ENCODE data around the gene DENND5A. TPM values are rescaled to one million over a fixed set of nuclear protein-coding genes. Genes with fewer than 3 reads are reported as not detected.
A peak's percentile ranks its signal among the peaks of the same experiment; 100 is the strongest.

DENND5A gene
- polyA plus RNA-seq, 3 donors: 24.4 to 291 (median 37.5) TPM

GRCh38 chr11:9091044-9091922 lies 173.9 kb downstream of the DENND5A start, which contains the start of gene SCUBE2:
Gene SCUBE2 (minus strand): TSS chr11:9091599. CDS start chr11:9091528, 71 bp downstream.
- no peaks in the 10 kb centered on the region for H4K20me1 ChIP-seq (ENCODE audit: insufficient read depth, low read length)

GRCh38 chr11:9090488-9091043 lies 174.6 kb downstream of the DENND5A start:
- TF ChIP-seq, protein P1, sequence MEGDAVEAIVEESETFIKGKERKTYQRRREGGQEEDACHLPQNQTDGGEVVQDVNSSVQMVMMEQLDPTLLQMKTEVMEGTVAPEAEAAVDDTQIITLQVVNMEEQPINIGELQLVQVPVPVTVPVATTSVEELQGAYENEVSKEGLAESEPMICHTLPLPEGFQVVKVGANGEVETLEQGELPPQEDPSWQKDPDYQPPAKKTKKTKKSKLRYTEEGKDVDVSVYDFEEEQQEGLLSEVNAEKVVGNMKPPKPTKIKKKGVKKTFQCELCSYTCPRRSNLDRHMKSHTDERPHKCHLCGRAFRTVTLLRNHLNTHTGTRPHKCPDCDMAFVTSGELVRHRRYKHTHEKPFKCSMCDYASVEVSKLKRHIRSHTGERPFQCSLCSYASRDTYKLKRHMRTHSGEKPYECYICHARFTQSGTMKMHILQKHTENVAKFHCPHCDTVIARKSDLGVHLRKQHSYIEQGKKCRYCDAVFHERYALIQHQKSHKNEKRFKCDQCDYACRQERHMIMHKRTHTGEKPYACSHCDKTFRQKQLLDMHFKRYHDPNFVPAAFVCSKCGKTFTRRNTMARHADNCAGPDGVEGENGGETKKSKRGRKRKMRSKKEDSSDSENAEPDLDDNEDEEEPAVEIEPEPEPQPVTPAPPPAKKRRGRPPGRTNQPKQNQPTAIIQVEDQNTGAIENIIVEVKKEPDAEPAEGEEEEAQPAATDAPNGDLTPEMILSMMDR (IDR thresholded peaks at IDR 0.05): no peak
- Histone ChIP-seq H3K9me3 (replicated peaks in 1 of 2; ENCODE audit: control insufficient read depth in 1 of 2, insufficient read depth in 1 of 2, low read length in 2 of 2) (peaks cover 0 to 10% of the 10 kb centered on the region in 2 donors), H3K4me2 (replicated peaks; ENCODE audit: extremely low read depth, low read length, poor library complexity, severe bottlenecking) (peak overlapping the region; percentile 70), H4K20me1 (ENCODE audit: insufficient read depth, low read length) (no peaks in the 10 kb centered on the region), H3K36me3 (replicated peaks in 1 of 2; ENCODE audit: control insufficient read depth in 1 of 2, insufficient read depth in 2 of 2, low read length in 2 of 2) (no peaks in the 10 kb centered on the region), H3K9ac (ENCODE audit: insufficient read depth, low read length, poor library complexity, severe bottlenecking) (no peak overlapping the region), H3K27me3 (ENCODE audit: control insufficient read depth in 2 of 2, insufficient read depth in 2 of 2, low read length in 2 of 2) (peaks cover 37 to 55% of the 10 kb centered on the region in 2 donors), H3K4me3 (replicated peaks in 1 of 3; ENCODE audit: low read depth in 2 of 3, low read length in 3 of 3) (peak overlapping the region in 1 of 3 experiments; percentile 59), H3K27ac (ENCODE audit: low read depth in 1 of 2, low read length in 2 of 2) (no peak overlapping the region), H3K4me1 (ENCODE audit: control insufficient read depth in 1 of 2, insufficient read depth in 2 of 2, low read length in 2 of 2) (peaks cover 3 to 15% of the 10 kb centered on the region in 2 donors), H3K79me2 (ENCODE audit: insufficient read depth, low read length) (no peaks in the 10 kb centered on the region), H2AFZ (ENCODE audit: insufficient read depth, low read depth, low read length, poor library complexity, severe bottlenecking) (peak overlapping the region; percentile 43)
- Mint-ChIP-seq H3K4me3 (peak overlapping the region; percentile 64 to 85), H3K27ac (no peak overlapping the region), H3K9me3 (peaks cover 0 to 14% (median 5%) of the 10 kb centered on the region in 7 donors), H3K36me3 (peaks cover 0 to 13% of the 10 kb centered on the region in 2 donors), H3K27me3 (ENCODE audit: low read depth in 3 of 3) (peaks cover 49 to 59% (median 52%) of the 10 kb centered on the region in 3 donors), H3K4me1 (peaks cover 8% of the 10 kb centered on the region)
- DNase-seq: no peak
- WGBS (ENCODE audit: insufficient coverage): 18% methylated on average over 12 of the region's 20 CpGs
- intact Hi-C loops (cut with micrococcal nuclease): no loop called here

More at GRCh38 chr11:9091044-9091922, 173.9 kb downstream of the DENND5A start, which contains the start of gene SCUBE2:
- WGBS (ENCODE audit: insufficient coverage): 2% methylated on average over 109 of the region's 113 CpGs
- Histone ChIP-seq H3K9ac (ENCODE audit: insufficient read depth, low read length, poor library complexity, severe bottlenecking) (peak within 1 kb of the TSS; percentile 27), H3K4me2 (replicated peaks; ENCODE audit: extremely low read depth, low read length, poor library complexity, severe bottlenecking) (peak within 1 kb of the TSS; percentile 70), H3K27me3 (ENCODE audit: control insufficient read depth in 2 of 2, insufficient read depth in 2 of 2, low read length in 2 of 2) (peaks cover 37 to 55% of the 10 kb centered on the region in 2 donors), H3K27ac (ENCODE audit: low read depth in 1 of 2, low read length in 2 of 2) (no peak within 1 kb of the TSS), H2AFZ (ENCODE audit: insufficient read depth, low read depth, low read length, poor library complexity, severe bottlenecking) (peak within 1 kb of the TSS; percentile 43), H3K9me3 (replicated peaks in 1 of 2; ENCODE audit: control insufficient read depth in 1 of 2, insufficient read depth in 1 of 2, low read length in 2 of 2) (peaks cover 0 to 10% of the 10 kb centered on the region in 2 donors), H3K4me3 (replicated peaks in 1 of 3; ENCODE audit: low read depth in 2 of 3, low read length in 3 of 3) (peak within 1 kb of the TSS in 1 of 3 experiments; percentile 59), H3K4me1 (ENCODE audit: control insufficient read depth in 1 of 2, insufficient read depth in 2 of 2, low read length in 2 of 2) (peaks cover 3 to 15% of the 10 kb centered on the region in 2 donors), H3K79me2 (ENCODE audit: insufficient read depth, low read length) (no peaks in the 10 kb centered on the region), H3K36me3 (replicated peaks in 1 of 2; ENCODE audit: control insufficient read depth in 1 of 2, insufficient read depth in 2 of 2, low read length in 2 of 2) (no peaks in the 10 kb centered on the region)
- H3K27me3 Mint-ChIP-seq (ENCODE audit: low read depth in 3 of 3): peaks cover 47 to 58% (median 54%) of the 10 kb centered on the region in 3 donors
- peaks cover 0 to 14% (median 5%) of the 10 kb centered on the region in 7 donors for H3K9me3 Mint-ChIP-seq
- intact Hi-C loops (cut with micrococcal nuclease): no loop called here
- H3K36me3 Mint-ChIP-seq: peaks cover 0 to 13% of the 10 kb centered on the region in 2 donors
- H3K27ac Mint-ChIP-seq: no peak within 1 kb of the TSS
- H3K4me3 Mint-ChIP-seq: peak within 1 kb of the TSS; percentile 64 to 85
- DNase-seq: no peak
- TF ChIP-seq, protein P1 (IDR thresholded peaks at IDR 0.05): no peak
- H3K4me1 Mint-ChIP-seq: peaks cover 8% of the 10 kb centered on the region

Measured in CD14-positive monocyte (primary cell).